GM18526 (cell line): ENCODE results near the gene TTLL8.

ENCODE experiments used
- POLR2A ChIP-seq: IDR thresholded peaks from 3 replicates; pipeline ENCODE4 v1.6.1; 2011; ENCODE audit not compliant: insufficient read length; ENCODE audit errors: extremely low read depth

Gene TTLL8

GRCh38 chr22:49992921-49993648 is 65.0 kb downstream of the TTLL8 start:
- no peak for TF ChIP-seq POLR2A

- no peak for TF ChIP-seq POLR2A
These were observed 66.1 kb downstream of the TTLL8 start for GRCh38 chr22:49991907-49992533.

GRCh38 chr22:49991167-49991566 is 66.9 kb downstream of the TTLL8 start:
- TF ChIP-seq POLR2A, result no peak

GRCh38 chr22:49986325-49986724 is 71.8 kb downstream of the TTLL8 start:
- no peak for TF ChIP-seq POLR2A

- TF ChIP-seq POLR2A, result no peak
These were observed 74.7 kb downstream of the TTLL8 start for GRCh38 chr22:49983148-49984042.

GRCh38 chr22:49979587-49980264 is 78.4 kb downstream of the TTLL8 start:
- no peak for TF ChIP-seq POLR2A

- TF ChIP-seq POLR2A, result no peak
These were observed 80.5 kb downstream of the TTLL8 start for GRCh38 chr22:49977578-49977977.

- no peak for TF ChIP-seq POLR2A
These were observed 81.5 kb downstream of the TTLL8 start for GRCh38 chr22:49976439-49977175.

- no peak for TF ChIP-seq POLR2A
These were observed 82.3 kb downstream of the TTLL8 start for GRCh38 chr22:49975543-49976389.

- TF ChIP-seq POLR2A, result no peak
These were observed 84.8 kb downstream of the TTLL8 start for GRCh38 chr22:49973018-49973961.

- TF ChIP-seq POLR2A, result no peak
These were observed 85.7 kb downstream of the TTLL8 start for GRCh38 chr22:49972163-49973017.
